Measurements from ENCODE around the gene PLEKHG4. TPM values are rescaled to one million over a fixed set of nuclear protein-coding genes. Genes with fewer than 3 reads are reported as not detected.
A peak's percentile ranks its signal among the peaks of the same experiment; 100 is the strongest.

PLEKHG4 gene
- total RNA-seq, 1 experiment from 2014 or later, result 78.0 TPM

DNA sequence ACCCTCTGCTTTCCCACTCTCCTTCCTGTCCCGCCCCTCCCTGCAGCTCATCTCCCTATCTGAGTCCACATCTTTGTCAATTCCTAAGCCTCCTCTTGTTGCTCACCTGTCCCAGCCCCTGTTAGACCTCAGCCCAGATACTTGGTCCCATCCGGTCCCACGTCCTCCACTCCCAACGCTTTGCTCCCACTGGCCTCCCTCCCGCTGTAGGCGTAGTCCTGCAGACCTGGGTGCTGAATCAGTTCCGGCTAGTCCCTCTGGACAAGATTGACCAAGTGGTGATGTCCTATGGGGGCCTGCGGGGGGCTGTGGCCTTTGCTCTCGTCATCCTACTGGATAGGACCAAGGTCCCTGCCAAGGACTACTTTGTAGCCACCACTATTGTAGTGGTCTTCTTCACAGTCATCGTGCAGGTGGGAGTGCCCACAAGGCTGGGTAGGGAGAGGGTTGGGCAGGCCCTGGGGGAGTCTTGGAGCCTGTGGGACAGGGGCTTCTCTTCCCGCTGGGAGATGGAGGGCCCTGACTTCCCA lies 22.6 kb upstream of the PLEKHG4 start:
- no peak for DNase-seq
- Histone ChIP-seq H3K27me3 (no peaks in the 10 kb centered on the region), H3K4me3 (no peak overlapping the region), H3K9me3 (no peaks in the 10 kb centered on the region), H3K36me3 (no peaks in the 10 kb centered on the region)

DNA sequence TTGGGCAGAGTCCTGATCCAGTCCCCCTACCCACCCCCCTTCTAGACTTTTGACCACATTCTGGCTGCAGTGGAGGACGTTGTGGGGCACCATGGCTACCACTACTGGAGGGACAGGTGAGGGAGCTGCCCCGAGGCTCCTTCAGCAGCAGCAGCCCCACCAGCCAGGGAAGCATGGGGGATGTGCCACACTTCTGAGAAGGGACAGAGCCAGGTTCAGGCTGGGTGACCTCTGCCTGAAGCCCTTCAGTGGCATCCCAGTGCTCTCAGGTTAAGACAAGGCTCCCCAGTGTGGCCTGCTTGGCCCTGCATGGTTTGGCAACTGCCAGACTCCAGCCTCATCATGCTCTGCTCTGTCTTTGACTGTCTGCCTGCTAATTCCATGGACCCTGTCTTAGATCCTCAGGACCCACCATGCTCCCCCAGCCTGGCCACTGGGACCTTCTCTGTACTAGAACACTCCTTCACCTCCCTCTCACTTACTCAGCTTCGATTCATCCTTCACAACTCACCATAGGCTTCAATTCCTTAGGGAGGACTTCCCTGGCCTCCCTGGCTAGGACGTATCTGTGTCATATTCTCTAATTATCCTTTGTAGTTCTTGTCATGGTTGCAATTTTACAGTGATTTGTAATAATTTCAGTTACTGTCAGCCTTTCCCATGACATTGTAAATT lies 21.7 kb upstream of the PLEKHG4 start:
- Histone ChIP-seq H3K27me3 (no peaks in the 10 kb centered on the region), H3K4me3 (no peak overlapping the region), H3K9me3 (no peaks in the 10 kb centered on the region), H3K36me3 (no peaks in the 10 kb centered on the region)
- no peak for DNase-seq

DNA sequence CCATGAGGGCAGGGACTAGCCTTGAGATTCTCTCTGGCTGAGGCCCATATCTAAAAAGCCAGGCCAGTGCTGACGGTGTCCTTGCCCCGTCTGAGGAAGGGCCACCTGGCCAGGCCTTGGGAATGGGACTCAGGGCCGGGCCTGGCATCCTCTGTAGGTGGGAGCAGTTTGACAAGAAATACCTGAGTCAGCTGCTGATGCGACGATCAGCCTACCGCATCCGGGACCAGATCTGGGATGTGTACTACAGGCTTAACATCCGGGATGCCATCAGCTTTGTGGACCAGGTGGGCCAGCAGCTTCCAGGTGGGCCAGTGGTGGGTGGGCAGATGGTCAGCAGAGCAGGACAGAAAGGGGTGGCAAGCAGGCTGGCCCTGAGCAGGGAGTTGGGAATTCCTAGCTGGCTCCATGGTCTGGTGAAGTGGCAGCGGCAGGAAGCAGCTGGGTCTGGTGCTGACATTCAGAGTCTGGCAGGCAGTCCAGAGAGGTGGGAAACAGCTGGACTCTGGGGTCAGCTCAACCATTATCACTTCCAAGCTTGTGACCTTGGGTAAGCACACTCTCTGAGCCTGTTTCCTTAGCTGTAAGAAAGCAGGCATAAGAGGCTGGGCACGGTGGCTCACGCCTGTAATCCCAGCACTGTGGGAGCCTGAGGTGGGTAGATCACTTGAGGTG lies 21.0 kb upstream of the PLEKHG4 start:
- H3K36me3 ChIP-seq, result no peaks in the 10 kb centered on the region
- no peak overlapping the region for H3K4me3 ChIP-seq
- H3K9me3 ChIP-seq, result no peaks in the 10 kb centered on the region
- no peak for DNase-seq
- H3K27me3 ChIP-seq, result no peaks in the 10 kb centered on the region

DNA sequence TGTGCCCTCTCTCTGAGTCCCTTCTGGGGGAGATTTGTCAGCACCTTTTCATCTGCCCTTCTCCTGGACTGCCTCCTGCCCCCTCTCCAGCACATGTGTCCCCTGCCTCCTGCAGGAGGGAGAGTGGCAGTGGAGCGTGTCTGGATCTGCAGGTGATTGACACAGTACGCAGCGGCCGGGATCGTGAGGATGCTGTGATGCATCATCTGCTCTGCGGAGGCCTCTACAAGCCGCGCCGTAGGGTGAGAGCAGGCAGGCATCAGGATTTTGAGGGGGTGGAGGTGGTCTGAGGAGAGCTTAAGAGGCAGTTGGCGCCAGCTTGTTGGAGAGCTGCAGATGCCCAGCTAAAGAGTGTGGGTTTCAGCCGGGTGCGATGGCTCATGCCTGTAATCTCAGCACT lies 19.6 kb upstream of the PLEKHG4 start:
- no peaks in the 10 kb centered on the region for H3K9me3 ChIP-seq
- H3K27me3 ChIP-seq, result no peaks in the 10 kb centered on the region
- DNase-seq, result no peak
- H3K4me3 ChIP-seq, result no peak overlapping the region
- no peaks in the 10 kb centered on the region for H3K36me3 ChIP-seq

DNA sequence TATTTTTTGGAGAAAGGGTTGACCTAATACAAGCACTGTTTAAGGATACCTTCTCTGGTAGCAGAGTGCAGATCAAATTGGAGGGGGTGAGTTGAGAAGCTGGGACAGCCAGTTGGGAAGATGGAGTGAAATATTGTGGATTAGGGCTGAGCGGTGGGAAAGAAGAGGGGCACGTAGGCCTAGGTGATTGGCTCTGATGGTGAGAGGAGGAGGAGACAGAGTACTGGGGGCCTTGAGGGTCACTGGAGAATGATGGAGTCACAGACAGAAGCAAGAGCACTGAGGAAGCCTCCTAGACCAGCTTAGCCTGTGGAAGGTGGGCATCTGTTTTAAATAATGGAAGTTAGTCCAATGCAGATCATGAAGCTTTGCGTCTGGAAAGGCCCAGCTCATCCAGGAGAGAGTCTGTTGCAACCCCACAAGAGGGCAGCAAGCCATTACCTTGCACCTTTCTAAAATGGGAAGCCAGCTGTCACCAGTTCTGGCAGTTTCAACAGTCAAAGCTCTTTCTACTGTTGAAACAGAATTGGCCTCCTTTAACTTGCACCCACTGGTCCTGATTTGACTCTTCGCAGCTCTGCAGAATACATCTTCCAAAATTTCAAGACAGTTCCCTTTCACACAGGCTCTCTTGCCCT lies 18.8 kb upstream of the PLEKHG4 start:
- no peaks in the 10 kb centered on the region for H3K9me3 ChIP-seq
- no peaks in the 10 kb centered on the region for H3K36me3 ChIP-seq
- H3K27me3 ChIP-seq, result no peaks in the 10 kb centered on the region
- no peak overlapping the region for H3K4me3 ChIP-seq
- DNase-seq, result no peak

DNA sequence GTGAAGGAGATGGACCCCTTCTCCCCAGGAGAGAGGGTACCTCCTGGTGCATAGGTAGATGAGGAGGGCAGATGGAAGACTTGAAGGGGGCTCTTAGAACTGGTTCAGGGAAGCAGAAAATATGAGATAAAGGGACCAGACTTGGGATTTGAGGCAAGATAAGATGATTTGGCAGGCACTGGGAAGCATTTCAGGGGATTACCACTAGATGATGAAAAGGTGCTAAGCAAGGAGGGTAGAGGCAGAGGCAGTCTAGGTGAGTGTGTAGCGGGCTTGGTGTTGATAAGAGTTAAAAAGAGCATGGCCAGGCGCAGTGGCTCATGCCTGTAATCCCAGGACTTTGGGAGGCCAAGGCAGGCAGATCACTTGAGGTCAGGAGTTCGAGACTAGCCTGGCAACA lies 16.1 kb upstream of the PLEKHG4 start:
- no peaks in the 10 kb centered on the region for H3K9me3 ChIP-seq
- no peaks in the 10 kb centered on the region for H3K36me3 ChIP-seq
- DNase-seq, result no peak
- H3K27me3 ChIP-seq, result no peaks in the 10 kb centered on the region
- H3K4me3 ChIP-seq, result no peak overlapping the region

DNA sequence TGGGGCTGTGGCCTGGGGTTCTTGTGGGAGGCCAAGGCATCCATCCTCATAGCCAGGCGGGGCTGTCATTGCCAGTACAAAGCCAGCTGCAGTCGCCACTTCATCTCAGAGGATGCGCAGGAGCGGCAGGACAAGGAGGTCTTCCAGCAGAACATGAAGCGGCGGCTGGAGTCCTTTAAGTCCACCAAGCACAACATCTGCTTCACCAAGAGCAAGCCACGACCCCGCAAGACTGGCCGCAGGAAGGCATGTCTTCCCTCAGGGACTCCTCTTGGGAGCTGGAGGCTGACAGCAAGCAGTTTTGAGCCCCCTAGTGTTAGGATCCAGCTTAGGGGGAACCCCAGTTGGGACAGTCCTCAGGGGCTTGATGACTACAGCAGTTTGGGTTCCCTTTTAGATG lies 15.1 kb upstream of the PLEKHG4 start:
- H3K27me3 ChIP-seq, result no peaks in the 10 kb centered on the region
- DNase-seq, result no peak
- H3K4me3 ChIP-seq, result no peak overlapping the region
- H3K36me3 ChIP-seq, result no peaks in the 10 kb centered on the region
- H3K9me3 ChIP-seq, result no peaks in the 10 kb centered on the region

DNA sequence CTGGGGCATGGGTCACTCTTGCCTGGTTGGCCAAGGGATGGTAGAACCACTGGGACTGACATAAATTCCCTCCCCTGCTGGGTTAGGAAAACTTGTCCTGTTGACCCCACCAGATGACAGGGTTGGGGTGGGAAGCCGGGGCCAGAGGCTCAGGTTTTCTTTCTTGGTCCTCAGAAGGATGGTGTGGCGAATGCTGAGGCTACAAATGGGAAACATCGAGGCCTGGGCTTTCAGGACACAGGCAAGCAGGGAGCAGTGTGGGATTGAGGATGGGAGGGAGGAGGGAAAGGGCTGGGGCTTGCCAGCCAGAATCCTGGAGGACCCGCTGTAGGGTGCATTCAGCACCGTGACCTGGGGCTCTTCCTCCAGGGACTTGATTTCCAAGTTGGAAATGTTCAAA lies 14.5 kb upstream of the PLEKHG4 start:
- H3K27me3 ChIP-seq, result no peaks in the 10 kb centered on the region
- H3K36me3 ChIP-seq, result no peaks in the 10 kb centered on the region
- H3K9me3 ChIP-seq, result no peaks in the 10 kb centered on the region
- DNase-seq, result no peak
- no peak overlapping the region for H3K4me3 ChIP-seq

DNA sequence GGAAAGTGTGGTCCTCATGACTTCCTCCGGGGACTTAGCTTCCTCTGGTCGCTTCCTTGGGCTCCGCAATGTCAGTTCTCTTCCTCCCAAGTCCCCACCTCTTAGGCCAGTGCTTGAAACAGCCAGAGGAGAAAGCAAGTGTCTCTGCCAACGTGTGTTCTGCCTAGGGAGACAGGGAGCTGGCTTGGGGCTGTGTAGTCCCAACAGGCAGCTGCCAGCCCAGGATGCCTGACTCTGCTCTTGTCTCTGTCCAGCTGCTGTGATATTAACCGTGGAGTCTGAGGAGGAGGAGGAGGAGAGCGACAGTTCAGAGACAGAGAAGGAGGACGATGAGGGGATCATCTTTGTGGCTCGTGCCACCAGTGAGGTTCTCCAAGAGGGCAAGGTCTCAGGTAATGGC lies 13.5 kb upstream of the PLEKHG4 start:
- Histone ChIP-seq H3K4me3 (no peak overlapping the region), H3K27me3 (no peaks in the 10 kb centered on the region), H3K36me3 (no peaks in the 10 kb centered on the region), H3K9me3 (no peaks in the 10 kb centered on the region)
- DNase-seq, result no peak

DNA sequence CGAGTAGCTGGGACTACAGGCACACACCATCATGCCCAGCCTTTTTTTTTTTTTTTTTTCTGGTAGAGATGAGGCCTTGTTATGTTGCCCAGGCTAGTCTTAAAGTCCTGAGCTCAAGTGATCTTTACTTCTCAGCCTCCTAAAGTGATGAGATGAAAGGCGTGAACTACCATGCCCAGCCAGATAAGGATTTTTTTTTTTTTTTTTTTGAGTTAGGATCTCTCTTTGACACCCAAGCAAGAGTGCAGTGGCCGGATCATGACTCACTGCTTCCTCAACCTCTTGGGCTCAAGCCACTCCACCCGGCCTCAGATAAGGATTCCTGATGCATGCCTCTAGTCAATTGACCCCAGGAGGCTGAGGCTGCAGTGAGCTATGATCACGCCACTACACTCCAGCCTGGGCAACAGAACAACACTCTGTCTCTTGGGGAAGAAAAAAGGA lies 11.2 kb upstream of the PLEKHG4 start:
- no peaks in the 10 kb centered on the region for H3K27me3 ChIP-seq
- H3K4me3 ChIP-seq, result no peak overlapping the region
- no peaks in the 10 kb centered on the region for H3K36me3 ChIP-seq
- peak; percentile 90 for DNase-seq
- H3K9me3 ChIP-seq, result no peaks in the 10 kb centered on the region

DNA sequence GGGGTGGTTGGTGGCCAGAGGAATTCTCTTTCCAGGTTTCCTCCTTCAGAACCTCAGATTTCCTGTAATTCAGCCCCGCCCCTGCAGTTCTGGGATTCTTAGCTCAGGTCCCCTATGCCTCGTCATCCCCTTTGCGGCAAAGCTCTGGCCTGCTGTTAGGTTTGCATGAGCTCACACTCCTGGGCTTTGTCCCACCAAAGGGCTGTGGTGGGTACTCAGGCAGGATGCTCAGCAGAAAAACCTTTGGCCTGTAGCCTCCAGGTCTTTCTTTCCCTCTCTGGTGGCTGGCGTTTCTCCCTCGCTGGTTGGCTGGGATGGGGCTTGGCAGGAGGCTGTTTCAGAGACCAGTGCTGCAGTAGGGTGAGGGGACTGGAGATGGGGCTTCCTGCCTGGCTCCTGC lies 9.6 kb upstream of the PLEKHG4 start:
- Histone ChIP-seq H3K36me3 (0 out of 2 replicates have a peak, but pooled peaks cover 2% of the 10 kb centered on the region), H3K9me3 (no peaks in the 10 kb centered on the region), H3K27me3 (no peaks in the 10 kb centered on the region), H3K4me3 (no peak overlapping the region)
- DNase-seq, result peak; percentile 82

DNA sequence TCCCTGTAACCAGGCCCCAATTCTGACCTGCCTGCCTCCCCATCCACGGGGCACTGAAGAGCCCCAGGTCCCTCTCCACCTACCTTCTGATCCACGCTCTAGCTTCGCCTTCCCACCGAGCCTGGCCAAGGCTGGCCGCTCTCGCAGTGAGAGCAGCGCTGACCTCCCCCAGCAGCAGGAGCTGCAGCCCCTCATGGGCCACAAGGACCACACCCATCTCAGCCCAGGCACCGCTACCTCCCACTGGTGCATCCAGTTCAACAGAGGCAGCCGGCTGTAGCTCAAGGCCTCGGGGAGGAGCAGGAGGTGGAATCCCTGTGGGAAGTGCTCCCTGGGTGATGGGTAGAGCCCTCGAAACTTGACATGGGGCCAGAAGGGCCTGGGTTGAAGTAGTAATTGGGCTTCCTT lies 8.4 kb upstream of the PLEKHG4 start:
- Histone ChIP-seq H3K9me3 (no peaks in the 10 kb centered on the region), H3K27me3 (no peaks in the 10 kb centered on the region), H3K4me3 (no peak overlapping the region), H3K36me3 (peaks cover 7% of the 10 kb centered on the region)
- no peak for DNase-seq

DNA sequence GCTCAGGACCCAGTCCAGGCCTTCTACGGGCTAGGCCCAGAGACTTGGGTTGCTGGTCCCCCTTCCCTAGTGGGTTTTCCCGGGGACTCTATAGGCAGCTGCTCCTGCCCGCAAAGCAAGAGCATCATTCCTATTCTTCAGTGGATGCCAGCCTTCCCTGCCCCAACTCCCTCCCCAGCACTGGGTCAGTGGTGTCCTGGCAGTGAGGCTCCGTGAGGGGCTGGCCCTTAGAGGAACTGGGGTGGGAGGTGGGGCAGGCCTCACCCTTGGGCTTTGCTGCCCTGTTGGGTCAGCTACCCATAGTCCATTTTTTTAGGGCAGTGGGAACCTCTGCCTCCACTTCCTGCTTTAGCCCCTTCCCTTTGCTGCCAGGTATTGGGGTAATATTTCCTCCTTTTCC lies 7.9 kb upstream of the PLEKHG4 start:
- no peak for DNase-seq
- H3K9me3 ChIP-seq, result no peaks in the 10 kb centered on the region
- no peak overlapping the region for H3K4me3 ChIP-seq
- H3K27me3 ChIP-seq, result no peaks in the 10 kb centered on the region
- H3K36me3 ChIP-seq, result peaks cover 12% of the 10 kb centered on the region

DNA sequence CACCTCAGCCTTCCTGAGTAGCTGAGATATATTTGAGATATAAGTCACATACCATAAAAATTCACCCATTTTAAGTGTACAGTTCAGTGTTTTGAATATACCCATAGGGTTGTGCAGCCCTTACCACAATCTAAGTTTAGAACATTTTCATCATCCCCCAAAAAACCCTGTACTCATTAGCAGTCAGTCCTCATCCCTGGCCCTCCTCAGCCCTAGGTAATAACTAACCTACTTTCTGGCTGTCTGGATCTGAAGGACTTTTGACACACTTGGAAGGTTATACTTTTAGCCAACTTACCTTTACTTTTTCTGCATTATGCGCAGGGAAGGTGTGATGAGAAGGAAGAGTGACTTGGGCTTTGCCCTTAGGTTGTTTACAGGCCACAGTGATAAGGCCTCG lies 4.0 kb upstream of the PLEKHG4 start:
- Histone ChIP-seq H3K9me3 (no peaks in the 10 kb centered on the region), H3K4me3 (no peak overlapping the region), H3K36me3 (peaks cover 25% of the 10 kb centered on the region), H3K27me3 (no peaks in the 10 kb centered on the region)
- no peak for DNase-seq

DNA sequence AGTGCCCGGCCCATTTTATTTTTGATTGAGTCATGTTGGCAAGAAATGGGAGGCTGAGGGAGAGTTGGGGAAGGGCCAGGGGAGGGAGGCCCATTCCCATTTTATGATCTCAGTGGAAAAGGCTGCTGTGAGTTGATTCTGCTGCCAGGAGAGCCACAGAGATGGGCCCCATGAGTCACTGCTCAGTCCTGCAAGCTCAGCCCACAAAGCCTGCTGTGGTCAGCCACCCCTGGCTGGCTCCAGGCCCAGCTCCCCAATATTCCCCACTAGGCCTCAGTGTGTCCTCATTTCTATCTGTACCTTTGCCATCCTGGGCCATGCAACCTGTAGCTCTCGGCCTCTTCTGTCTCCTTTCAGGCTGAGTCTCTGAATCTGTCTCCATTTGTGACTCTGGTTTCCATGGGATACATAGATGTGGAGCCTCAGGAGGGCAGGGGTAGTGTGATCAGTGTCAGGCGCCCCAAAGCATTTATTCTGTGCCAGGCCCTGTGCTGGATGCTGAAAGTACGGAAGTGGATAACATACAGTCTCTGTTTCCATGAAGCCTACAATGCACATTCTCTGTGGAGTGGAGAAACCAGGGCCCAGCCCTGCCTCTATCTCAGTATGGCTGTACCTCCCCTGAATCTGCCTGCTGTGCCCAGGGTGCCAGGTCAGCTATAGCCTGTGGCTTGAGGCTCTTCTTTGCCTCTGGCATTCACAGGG lies 1.9 kb upstream of the PLEKHG4 start:
- DNase-seq, result peak; percentile 96
- Histone ChIP-seq H3K4me3 (peak overlapping the region; percentile 64), H3K9me3 (no peaks in the 10 kb centered on the region), H3K36me3 (peaks cover 43% of the 10 kb centered on the region), H3K27me3 (no peaks in the 10 kb centered on the region)

DNA sequence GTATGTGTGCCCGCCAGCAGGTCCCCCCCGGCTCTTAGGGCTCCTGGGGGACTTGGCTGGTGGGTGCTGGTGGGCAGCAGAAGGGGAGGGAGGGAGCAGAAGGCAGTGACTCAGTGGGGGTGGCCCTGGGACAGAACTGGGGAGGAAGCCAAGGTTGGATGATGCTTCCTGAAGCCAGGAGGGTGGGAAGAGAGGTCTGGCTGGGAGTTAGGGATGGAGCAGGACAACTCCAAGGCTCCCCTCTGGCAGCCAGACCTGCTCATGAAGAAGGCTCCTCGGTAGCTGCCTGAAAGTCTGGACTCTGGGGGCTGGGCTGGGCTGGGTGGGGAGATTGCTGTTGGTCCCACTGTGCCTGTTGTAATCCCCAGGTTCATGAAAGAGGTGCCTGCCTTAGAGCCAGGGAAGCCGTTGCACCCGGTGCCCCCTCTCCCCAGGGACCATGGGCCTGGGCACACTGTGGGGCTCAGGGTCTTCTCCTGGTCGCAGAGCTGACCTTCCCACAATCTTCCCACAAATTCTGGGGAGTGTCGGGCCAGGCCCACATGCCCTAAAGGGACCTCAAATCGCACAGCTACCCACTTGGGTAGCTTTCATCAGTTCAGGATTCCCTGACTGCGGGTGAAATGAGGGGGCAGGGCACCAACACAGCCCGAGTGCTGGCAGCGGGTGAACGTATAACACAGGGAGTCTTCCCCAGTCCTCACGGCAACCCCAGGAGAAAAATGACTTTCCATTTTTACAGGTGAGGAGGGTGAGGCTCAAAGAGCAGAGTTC lies 1.1 kb upstream of the PLEKHG4 start:
- H3K27me3 ChIP-seq, result no peaks in the 10 kb centered on the region
- H3K9me3 ChIP-seq, result no peaks in the 10 kb centered on the region
- H3K4me3 ChIP-seq, result peak overlapping the region; percentile 64
- peak; percentile 85 for DNase-seq
- peaks cover 50% of the 10 kb centered on the region for H3K36me3 ChIP-seq
